ENCODE measurements around the gene EMX2. TPM values are rescaled to one million over a fixed set of nuclear protein-coding genes. Genes with fewer than 3 reads are reported as not detected.

EMX2 gene
- total RNA-seq, 1 donor from 2014 or later, result 3.0 TPM

DNA sequence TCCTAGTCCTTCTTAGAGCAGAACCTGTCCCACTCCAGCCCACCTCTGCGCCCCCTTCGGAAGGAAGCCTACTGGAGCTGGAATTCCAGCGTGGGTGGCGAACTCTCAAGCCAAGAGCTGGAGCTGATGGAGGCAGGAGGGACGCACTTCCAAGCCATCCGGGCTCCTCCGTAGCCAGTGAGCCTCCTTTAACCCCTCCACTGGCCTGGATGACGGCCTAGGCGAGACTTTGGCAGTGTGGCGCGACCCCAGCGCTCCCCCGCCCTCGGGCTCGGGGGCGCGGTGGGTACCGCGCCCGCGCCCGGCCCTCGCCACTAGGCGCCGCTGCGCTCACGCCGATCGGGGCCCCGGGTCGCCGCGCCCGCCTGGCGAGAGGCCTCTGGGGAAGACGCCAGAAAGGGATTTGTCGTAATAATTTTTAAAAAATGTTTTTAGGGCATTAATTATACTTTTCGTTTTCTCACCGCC lies 5.1 kb upstream of the EMX2 start:
- TF ChIP-seq, protein P1, sequence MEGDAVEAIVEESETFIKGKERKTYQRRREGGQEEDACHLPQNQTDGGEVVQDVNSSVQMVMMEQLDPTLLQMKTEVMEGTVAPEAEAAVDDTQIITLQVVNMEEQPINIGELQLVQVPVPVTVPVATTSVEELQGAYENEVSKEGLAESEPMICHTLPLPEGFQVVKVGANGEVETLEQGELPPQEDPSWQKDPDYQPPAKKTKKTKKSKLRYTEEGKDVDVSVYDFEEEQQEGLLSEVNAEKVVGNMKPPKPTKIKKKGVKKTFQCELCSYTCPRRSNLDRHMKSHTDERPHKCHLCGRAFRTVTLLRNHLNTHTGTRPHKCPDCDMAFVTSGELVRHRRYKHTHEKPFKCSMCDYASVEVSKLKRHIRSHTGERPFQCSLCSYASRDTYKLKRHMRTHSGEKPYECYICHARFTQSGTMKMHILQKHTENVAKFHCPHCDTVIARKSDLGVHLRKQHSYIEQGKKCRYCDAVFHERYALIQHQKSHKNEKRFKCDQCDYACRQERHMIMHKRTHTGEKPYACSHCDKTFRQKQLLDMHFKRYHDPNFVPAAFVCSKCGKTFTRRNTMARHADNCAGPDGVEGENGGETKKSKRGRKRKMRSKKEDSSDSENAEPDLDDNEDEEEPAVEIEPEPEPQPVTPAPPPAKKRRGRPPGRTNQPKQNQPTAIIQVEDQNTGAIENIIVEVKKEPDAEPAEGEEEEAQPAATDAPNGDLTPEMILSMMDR (IDR thresholded peaks at IDR 0.05), result peak; percentile 93
- peaks cover 18% of the 10 kb centered on the region for H3K4me1 Mint-ChIP-seq (ENCODE audit: unreplicated experiment)
- no peak overlapping the region for H3K4me3 Mint-ChIP-seq (ENCODE audit: unreplicated experiment)
- H3K27ac Mint-ChIP-seq (ENCODE audit: unreplicated experiment), result no peak overlapping the region
- H3K27me3 Mint-ChIP-seq (ENCODE audit: unreplicated experiment), result peaks cover 64% of the 10 kb centered on the region
- no peaks in the 10 kb centered on the region for H3K9me3 Mint-ChIP-seq (ENCODE audit: unreplicated experiment)
- DNase-seq (ENCODE audit: extremely low spot score, unreplicated experiment), result peak; percentile 75
- H3K36me3 Mint-ChIP-seq (ENCODE audit: unreplicated experiment), result no peaks in the 10 kb centered on the region

DNA sequence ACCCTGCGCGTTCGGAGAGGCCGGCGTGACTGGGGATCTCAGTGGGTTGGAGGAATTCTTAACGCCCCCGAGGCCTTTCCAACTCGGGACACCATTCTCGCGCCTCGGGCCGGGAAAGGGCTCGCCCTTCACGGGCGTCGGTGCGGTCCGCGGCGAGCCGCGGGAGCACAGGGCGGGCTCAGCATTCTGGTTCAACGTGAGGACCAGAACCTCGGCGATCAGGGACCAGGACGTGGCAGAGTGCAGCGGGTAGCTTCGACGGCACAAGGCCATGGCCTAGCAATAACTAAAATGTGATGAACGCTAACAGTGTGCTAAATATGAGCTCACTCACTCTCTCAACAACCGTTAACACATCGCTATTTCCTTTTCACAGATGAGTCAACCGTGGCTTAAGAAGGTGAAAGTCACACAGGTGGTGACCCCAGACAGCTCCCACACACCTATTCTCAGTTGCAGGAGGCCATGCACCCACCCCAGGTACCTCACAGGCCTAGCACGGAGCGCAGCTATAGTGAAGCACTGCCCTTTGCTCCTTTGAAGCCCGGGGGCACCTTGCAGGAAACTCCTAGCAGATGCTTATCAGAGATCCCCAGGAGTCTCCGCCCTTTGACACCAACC lies 4.5 kb upstream of the EMX2 start:
- Mint-ChIP-seq H3K36me3 (ENCODE audit: unreplicated experiment) (no peaks in the 10 kb centered on the region), H3K4me3 (ENCODE audit: unreplicated experiment) (peak overlapping the region; percentile 22), H3K27ac (ENCODE audit: unreplicated experiment) (no peak overlapping the region), H3K4me1 (ENCODE audit: unreplicated experiment) (peaks cover 21% of the 10 kb centered on the region), H3K27me3 (ENCODE audit: unreplicated experiment) (peaks cover 61% of the 10 kb centered on the region), H3K9me3 (ENCODE audit: unreplicated experiment) (no peaks in the 10 kb centered on the region)
- DNase-seq (ENCODE audit: extremely low spot score, unreplicated experiment), result no peak
- TF ChIP-seq, protein P1 (IDR thresholded peaks at IDR 0.05), result peak; percentile 12

- peaks cover 57% of the 10 kb centered on the region for H3K27me3 Mint-ChIP-seq (ENCODE audit: unreplicated experiment)
- H3K4me1 Mint-ChIP-seq (ENCODE audit: unreplicated experiment), result peaks cover 29% of the 10 kb centered on the region
- no peak overlapping the region for H3K27ac Mint-ChIP-seq (ENCODE audit: unreplicated experiment)
- no peak for DNase-seq (ENCODE audit: extremely low spot score, unreplicated experiment)
- no peaks in the 10 kb centered on the region for H3K9me3 Mint-ChIP-seq (ENCODE audit: unreplicated experiment)
- no peaks in the 10 kb centered on the region for H3K36me3 Mint-ChIP-seq (ENCODE audit: unreplicated experiment)
- TF ChIP-seq, protein P1 (IDR thresholded peaks at IDR 0.05), result no peak
- H3K4me3 Mint-ChIP-seq (ENCODE audit: unreplicated experiment), result no peak overlapping the region
Measured at GRCh38 chr10:117539361-117539773, 3.2 kb upstream of the EMX2 start.

DNA sequence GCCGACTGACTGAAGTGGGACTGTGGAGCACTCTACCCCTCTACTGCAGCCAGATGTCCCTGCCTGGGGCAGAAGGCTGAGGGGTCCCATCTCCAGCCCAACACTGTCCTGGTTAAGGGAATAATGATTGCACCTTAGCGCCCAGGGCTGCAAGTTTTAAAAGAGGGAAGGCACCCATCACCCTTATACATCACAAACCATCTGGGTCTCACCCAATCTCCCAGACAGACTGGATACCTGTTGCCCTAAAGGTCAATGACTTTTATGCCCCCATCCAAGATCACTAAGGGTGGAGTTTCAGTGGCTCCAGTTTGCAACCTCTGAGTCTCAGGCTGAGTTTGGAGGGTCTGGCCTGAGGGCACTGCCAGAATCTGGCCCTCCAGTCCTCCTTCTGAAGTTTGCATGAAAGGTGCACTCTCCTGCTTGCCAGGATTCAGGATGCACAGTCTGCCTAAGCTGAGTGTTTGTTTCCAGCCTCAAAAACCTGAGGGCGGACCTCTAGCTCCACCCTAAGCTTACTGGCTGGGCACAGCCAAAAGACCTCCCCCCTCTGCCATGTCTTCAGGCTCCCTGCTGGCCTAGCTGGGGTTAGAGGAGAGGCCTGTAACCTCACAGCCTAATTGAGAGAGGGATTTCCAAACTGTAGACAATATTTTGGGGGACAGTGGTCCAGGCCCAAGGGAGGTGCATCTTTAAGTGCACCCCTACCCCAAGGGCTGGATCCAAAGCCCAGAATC lies 2.5 kb upstream of the EMX2 start:
- no peak overlapping the region for H3K27ac Mint-ChIP-seq (ENCODE audit: unreplicated experiment)
- no peaks in the 10 kb centered on the region for H3K9me3 Mint-ChIP-seq (ENCODE audit: unreplicated experiment)
- H3K36me3 Mint-ChIP-seq (ENCODE audit: unreplicated experiment), result no peaks in the 10 kb centered on the region
- no peak for DNase-seq (ENCODE audit: extremely low spot score, unreplicated experiment)
- TF ChIP-seq, protein P1 (IDR thresholded peaks at IDR 0.05), result no peak
- no peak overlapping the region for H3K4me3 Mint-ChIP-seq (ENCODE audit: unreplicated experiment)
- peaks cover 62% of the 10 kb centered on the region for H3K27me3 Mint-ChIP-seq (ENCODE audit: unreplicated experiment)
- peaks cover 36% of the 10 kb centered on the region for H3K4me1 Mint-ChIP-seq (ENCODE audit: unreplicated experiment)
